Tibial artery (tissue), 4 donors: Measurements from ENCODE around the gene PRDM16.

Experiments used
- DNase-seq, 2 donors: peaks; one replicate each; pipeline ENCODE4 v3.0.0-alpha.2; 2019
- H3K27ac ChIP-seq, 2 donors: fragments of 200-600 bp; sonication (generic) in 1 of 2; 1 replicate in 1 of 2; 2 replicates in 1 of 2; pipeline ENCODE4 v1.5.1; 2018 to 2019; ENCODE audit warnings: mild to moderate bottlenecking in 1 of 2
- H3K27me3 ChIP-seq, 2 donors: fragments of 200-600 bp; sonication (generic) in 1 of 2; one replicate each; pipeline versions ENCODE4 v1.5.1 to v1.6.0; 2016 to 2019
- H3K36me3 ChIP-seq, 3 donors: fragments of 200-600 bp; sonication (generic) in 2 of 3; one replicate each; pipeline ENCODE4 v1.5.1; 2016 to 2019; ENCODE audit warnings: mild to moderate bottlenecking in 2 of 3
- H3K4me1 ChIP-seq, 4 donors: fragments of 200-600 bp; sonication (generic) in 2 of 4; 1 replicate in 3 of 4; 2 replicates in 1 of 4; pipeline ENCODE4 v1.5.1; 2016 to 2019
- H3K4me3 ChIP-seq, 2 donors: fragments of 200-600 bp; sonication (generic) in 1 of 2; 1 replicate in 1 of 2; 2 replicates in 1 of 2; pipeline ENCODE4 v1.5.1; 2018 to 2019; ENCODE audit warnings: mild to moderate bottlenecking in 2 of 2
- H3K9me3 ChIP-seq, 3 donors: fragments of 200-600 bp; sonication (generic) in 1 of 3; one replicate each; pipeline ENCODE4 v1.5.1; 2016 to 2019
- intact Hi-C: fragments of 100-400 bp; cut with DNase I; formaldehyde crosslinking; loops from one replicate; pipeline ENCODE4 v1.15.0; 2023; ENCODE audit warnings: low total_unique reads
- TF ChIP-seq, protein P1 (sequence below), 2 experiments: fragments of 200-600 bp in 1 of 2; fragments of 450-650 bp in 1 of 2; IDR thresholded peaks; one replicate each; pipeline ENCODE4 v1.5.1; 2017 to 2019; ENCODE audit warnings: antibody characterized with exemption in 2 of 2, mild to moderate bottlenecking in 1 of 2, moderate library complexity in 1 of 2

Gene PRDM16

GRCh38 chr1:3337798-3338724, 269.1 kb downstream of the PRDM16 start:
- H3K9me3 ChIP-seq: no peaks in the 10 kb centered on the region
- H3K36me3 ChIP-seq: no peaks in the 10 kb centered on the region
- H3K27me3 ChIP-seq: no peaks in the 10 kb centered on the region
- intact Hi-C loops: no loop called here
- H3K4me1 ChIP-seq: peaks cover 0 to 63% (median 45%) of the 10 kb centered on the region in 4 donors
- no peak overlapping the region for H3K4me3 ChIP-seq
- TF ChIP-seq, protein P1, sequence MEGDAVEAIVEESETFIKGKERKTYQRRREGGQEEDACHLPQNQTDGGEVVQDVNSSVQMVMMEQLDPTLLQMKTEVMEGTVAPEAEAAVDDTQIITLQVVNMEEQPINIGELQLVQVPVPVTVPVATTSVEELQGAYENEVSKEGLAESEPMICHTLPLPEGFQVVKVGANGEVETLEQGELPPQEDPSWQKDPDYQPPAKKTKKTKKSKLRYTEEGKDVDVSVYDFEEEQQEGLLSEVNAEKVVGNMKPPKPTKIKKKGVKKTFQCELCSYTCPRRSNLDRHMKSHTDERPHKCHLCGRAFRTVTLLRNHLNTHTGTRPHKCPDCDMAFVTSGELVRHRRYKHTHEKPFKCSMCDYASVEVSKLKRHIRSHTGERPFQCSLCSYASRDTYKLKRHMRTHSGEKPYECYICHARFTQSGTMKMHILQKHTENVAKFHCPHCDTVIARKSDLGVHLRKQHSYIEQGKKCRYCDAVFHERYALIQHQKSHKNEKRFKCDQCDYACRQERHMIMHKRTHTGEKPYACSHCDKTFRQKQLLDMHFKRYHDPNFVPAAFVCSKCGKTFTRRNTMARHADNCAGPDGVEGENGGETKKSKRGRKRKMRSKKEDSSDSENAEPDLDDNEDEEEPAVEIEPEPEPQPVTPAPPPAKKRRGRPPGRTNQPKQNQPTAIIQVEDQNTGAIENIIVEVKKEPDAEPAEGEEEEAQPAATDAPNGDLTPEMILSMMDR (IDR thresholded peaks at IDR 0.05): no peak
- no peak for DNase-seq
- H3K27ac ChIP-seq: peak overlapping the region; percentile 75 to 81

DNA sequence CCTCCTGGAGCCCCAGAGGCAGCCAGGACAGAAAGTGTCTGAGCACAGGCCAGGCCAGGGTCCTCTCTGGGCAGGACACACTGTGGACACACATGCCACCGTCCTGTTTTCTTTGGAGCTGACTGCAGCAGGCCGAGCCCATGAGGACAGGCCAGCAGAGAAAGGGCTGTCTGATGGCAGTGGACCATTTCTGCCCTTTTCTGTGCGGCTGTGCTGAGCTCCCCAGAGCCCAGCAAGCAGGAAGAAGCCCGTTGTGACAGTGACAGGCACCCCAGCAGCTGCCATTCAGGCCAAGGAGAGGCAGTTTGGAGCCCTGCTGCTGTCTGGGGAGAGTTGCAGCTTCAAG, 269.7 kb downstream of the PRDM16 start:
- H3K36me3 ChIP-seq: no peaks in the 10 kb centered on the region
- no peaks in the 10 kb centered on the region for H3K9me3 ChIP-seq
- intact Hi-C loops: no loop called here
- H3K27ac ChIP-seq: peak overlapping the region; percentile 75 to 81
- TF ChIP-seq, protein P1 (IDR thresholded peaks at IDR 0.05): no peak
- DNase-seq: no peak
- no peaks in the 10 kb centered on the region for H3K27me3 ChIP-seq
- peaks cover 0 to 57% (median 41%) of the 10 kb centered on the region in 4 donors for H3K4me1 ChIP-seq
- H3K4me3 ChIP-seq: no peak overlapping the region

DNA sequence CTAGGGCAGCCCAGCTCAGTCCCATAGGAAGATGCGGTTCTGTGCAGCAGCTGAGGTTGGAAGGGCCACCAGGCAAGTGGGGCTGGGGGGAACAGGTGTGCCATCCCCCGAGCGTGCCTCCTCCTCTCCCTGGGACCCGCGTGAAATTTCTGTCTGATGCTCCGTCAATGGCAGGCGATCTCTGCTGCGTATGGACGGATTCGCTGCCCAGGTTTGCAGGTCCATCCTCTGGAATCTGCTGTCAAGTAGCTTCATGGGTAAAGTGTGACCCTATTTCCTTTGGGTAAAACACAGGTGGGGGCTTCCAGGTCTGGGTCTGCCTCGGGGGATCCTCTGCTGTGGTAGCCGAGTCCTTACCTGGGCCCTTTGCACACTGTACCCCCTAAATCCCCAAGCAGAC, 270.9 kb downstream of the PRDM16 start:
- Histone ChIP-seq H3K27me3 (no peaks in the 10 kb centered on the region), H3K27ac (peak overlapping the region; percentile 75 to 81), H3K4me1 (peaks cover 0 to 45% (median 32%) of the 10 kb centered on the region in 4 donors), H3K4me3 (no peak overlapping the region), H3K36me3 (no peaks in the 10 kb centered on the region), H3K9me3 (peaks cover 0 to 10% (median 0%) of the 10 kb centered on the region in 3 donors)
- TF ChIP-seq, protein P1 (IDR thresholded peaks at IDR 0.05): no peak
- intact Hi-C loops: no loop called here
- no peak for DNase-seq

DNA sequence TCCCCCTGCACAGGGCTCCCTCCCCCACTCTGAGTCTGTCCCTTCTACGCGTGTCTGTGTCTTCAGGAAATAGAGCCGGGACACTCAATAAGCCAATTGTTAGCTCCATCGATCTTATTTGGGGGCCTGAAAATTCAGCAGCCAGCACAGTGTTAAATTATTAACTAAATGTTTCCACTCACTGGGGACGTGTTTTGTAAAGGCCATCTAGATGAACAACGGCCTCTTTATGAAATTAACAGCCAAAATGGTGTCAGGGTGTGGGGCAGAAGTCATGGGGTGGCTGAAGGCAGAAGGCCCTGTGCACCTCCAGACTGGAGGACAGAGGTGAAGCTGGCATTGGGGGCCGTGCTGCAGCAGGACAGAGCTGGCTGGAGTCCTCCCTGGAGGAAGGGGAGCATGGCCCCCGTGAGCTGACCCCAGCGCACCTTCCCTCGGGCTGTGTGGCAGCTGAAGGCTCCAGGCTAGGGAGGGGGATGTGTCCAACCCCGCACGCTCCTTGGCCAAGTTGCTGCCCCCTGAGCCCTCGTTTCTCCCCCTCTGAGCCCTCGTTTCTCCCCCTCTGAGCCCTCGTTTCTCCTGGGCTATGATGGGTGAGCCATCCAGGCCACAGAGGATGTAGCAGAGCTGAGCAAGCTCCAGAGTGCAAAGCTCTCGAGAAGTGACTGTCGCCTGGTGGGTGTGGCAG, 271.7 kb downstream of the PRDM16 start:
- TF ChIP-seq, protein P1 (IDR thresholded peaks at IDR 0.05): no peak
- DNase-seq: no peak
- peak overlapping the region; percentile 75 to 81 for H3K27ac ChIP-seq
- H3K27me3 ChIP-seq: no peaks in the 10 kb centered on the region
- peaks cover 0 to 42% (median 29%) of the 10 kb centered on the region in 4 donors for H3K4me1 ChIP-seq
- intact Hi-C loops: no loop called here
- H3K9me3 ChIP-seq: peaks cover 0 to 12% (median 0%) of the 10 kb centered on the region in 3 donors
- no peaks in the 10 kb centered on the region for H3K36me3 ChIP-seq
- no peak overlapping the region for H3K4me3 ChIP-seq

DNA sequence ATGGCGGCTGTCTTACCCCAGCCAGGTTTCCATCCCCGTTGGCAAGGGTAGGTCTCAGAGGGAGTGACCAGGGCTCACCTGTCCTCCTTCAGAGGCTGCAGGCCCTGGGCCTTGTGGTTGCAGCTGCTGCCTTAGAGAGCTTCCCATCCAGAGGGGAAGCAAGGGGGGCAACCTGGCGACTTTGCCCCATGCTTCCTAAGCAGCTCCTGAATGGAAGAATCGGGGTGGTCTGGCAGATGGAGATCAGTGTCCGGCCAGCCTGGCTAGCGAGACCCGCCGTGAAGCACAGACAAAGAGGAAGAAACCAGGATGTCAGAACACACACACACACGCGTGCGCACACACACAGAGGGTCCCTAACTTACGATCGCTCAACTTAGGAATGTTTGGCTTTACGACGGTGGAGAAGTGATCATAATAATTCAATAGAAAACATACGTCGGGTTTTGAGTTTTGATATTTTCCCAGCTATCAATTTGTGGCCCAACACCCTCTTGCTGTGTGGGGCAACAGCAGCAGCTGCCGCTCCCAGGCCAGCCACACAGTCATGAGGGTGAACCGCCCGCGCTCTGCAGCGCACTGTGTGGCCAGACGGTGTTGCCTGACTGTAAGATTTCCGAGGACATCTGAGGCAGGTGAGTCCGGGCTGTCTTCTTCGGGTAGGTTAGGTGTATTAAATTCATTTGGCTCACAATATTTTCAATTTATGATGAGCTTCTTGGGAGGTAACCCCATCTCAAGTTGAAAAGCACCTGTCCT, 272.4 kb downstream of the PRDM16 start:
- intact Hi-C loops: no loop called here
- DNase-seq: no peak
- H3K27me3 ChIP-seq: no peaks in the 10 kb centered on the region
- H3K27ac ChIP-seq: peak overlapping the region in 1 of 2 donors; percentile 81
- H3K9me3 ChIP-seq: peaks cover 0 to 12% (median 0%) of the 10 kb centered on the region in 3 donors
- H3K4me3 ChIP-seq: no peak overlapping the region
- no peaks in the 10 kb centered on the region for H3K36me3 ChIP-seq
- TF ChIP-seq, protein P1 (IDR thresholded peaks at IDR 0.05): no peak
- H3K4me1 ChIP-seq: peaks cover 0 to 43% (median 30%) of the 10 kb centered on the region in 4 donors
